ENCODE measurements around the gene HDAC4. TPM values are rescaled to one million over a fixed set of nuclear protein-coding genes. Genes with fewer than 3 reads are reported as not detected.

Gene HDAC4
- total and polyA plus RNA-seq, 2 of the 4 experiments (the other 2 are of a cell fraction) = 4.1 to 7.2 TPM

DNA sequence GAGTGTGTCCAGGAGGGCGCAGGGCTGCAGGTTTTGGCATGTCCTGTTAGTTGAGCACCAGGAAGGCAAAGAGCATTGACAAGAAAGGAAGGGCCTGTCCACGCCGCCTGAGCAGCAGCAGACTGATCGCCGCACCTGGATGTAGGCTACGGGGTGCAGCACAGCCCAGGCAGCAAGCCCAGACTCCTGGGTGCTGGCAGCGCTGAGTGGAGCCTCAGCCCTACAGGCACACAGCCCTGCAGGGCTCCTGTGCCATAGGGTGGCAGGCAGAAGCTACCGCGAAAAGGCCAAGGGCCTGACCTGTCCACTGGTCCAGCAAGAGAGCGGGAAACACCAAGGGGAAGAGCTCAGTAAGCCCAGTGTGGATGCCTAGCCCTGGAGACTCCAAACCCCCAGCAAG, 198.0 kb downstream of the HDAC4 start:
- Histone ChIP-seq H3K4me3 (ENCODE audit: insufficient read depth, low read depth, low read length) (no peak overlapping the region), H3K27me3 (ENCODE audit: control insufficient read depth, insufficient read depth, low read length) (no peaks in the 10 kb centered on the region), H4K20me1 (ENCODE audit: insufficient read depth, low read length) (peaks cover 5% of the 10 kb centered on the region), H3K9me3 (ENCODE audit: control insufficient read depth, insufficient read depth, low read length) (no peaks in the 10 kb centered on the region), H2BK5ac (ENCODE audit: low read depth, low read length, poor library complexity, severe bottlenecking) (no peak overlapping the region), H3K14ac (replicated peaks; ENCODE audit: low read depth, low read length) (no peak overlapping the region), H3K4ac (ENCODE audit: low read depth, low read length) (no peak overlapping the region), H3K9ac (ENCODE audit: low read depth, low read length) (no peak overlapping the region), H3K36me3 (ENCODE audit: control insufficient read depth, insufficient read depth, low read length) (peaks cover 6% of the 10 kb centered on the region; the same call in 1 of the 2 replicates), H3K79me1 (ENCODE audit: low read depth in 1 of 2, low read length in 2 of 2) (peaks cover 20 to 23% of the 10 kb centered on the region in 2 experiments), H2AK5ac (ENCODE audit: low read depth, low read length) (no peak overlapping the region), H2BK120ac (ENCODE audit: low read depth, low read length) (no peak overlapping the region), H3K4me1 (ENCODE audit: control insufficient read depth, insufficient read depth, low read length) (peaks cover 2% of the 10 kb centered on the region; the same call in 1 of the 2 replicates), H2AFZ (replicated peaks; ENCODE audit: low read length, poor library complexity) (no peak overlapping the region), H2AK9ac (replicated peaks; ENCODE audit: low read depth, low read length, poor library complexity) (no peak overlapping the region), H4K5ac (ENCODE audit: low read depth, low read length) (no peak overlapping the region), H2BK20ac (ENCODE audit: low read depth, low read length) (no peak overlapping the region), H3K56ac (ENCODE audit: extremely low read depth, insufficient read depth, low read length) (no peak overlapping the region), H4K8ac (ENCODE audit: low read depth in 2 of 2, low read length in 2 of 2) (no peak overlapping the region), H3K23ac (ENCODE audit: low read depth, low read length) (no peak overlapping the region), H3K18ac (ENCODE audit: low read depth, low read length) (no peak overlapping the region), H3K4me2 (ENCODE audit: low read depth, low read length) (no peak overlapping the region), H2BK15ac (ENCODE audit: low read depth, low read length) (no peak overlapping the region), H3K27ac (ENCODE audit: insufficient read depth, low read length) (no peak overlapping the region), H4K91ac (ENCODE audit: insufficient read depth, low read depth, low read length) (no peak overlapping the region), H3K9me1 (ENCODE audit: insufficient read depth, low read length) (no peaks in the 10 kb centered on the region; the same call in 1 of the 2 replicates)
- in situ Hi-C loops (cut with MboI; ENCODE audit: low sequenced_read_pairs) = no loop called here
- DNase-seq (no peak), ATAC-seq (ENCODE audit: low read depth) (no peak)
- ChIA-PET POLR2A (ENCODE audit: unreplicated experiment) (no interaction called here), CTCF (no interaction called here)
- intact Hi-C loops (cut with micrococcal nuclease) = no loop called here
- TF ChIP-seq, protein P1, sequence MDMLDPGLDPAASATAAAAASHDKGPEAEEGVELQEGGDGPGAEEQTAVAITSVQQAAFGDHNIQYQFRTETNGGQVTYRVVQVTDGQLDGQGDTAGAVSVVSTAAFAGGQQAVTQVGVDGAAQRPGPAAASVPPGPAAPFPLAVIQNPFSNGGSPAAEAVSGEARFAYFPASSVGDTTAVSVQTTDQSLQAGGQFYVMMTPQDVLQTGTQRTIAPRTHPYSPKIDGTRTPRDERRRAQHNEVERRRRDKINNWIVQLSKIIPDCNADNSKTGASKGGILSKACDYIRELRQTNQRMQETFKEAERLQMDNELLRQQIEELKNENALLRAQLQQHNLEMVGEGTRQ (IDR thresholded peaks at IDR 0.05; ENCODE audit: low read depth, low read length) = no peak
- TF ChIP-seq RFX5 (IDR thresholded peaks at IDR 0.05; ENCODE audit: low read depth, low read length) (no peak), MAFK (IDR thresholded peaks at IDR 0.05; ENCODE audit: low read depth, low read length) (no peak), SMC3 (IDR thresholded peaks at IDR 0.05; ENCODE audit: low read depth, low read length) (no peak), FOS (IDR thresholded peaks at IDR 0.05; ENCODE audit: low read depth, low read length) (no peak), RCOR1 (IDR thresholded peaks at IDR 0.05; ENCODE audit: insufficient replicate concordance, low read length) (no peak)
- TF ChIP-seq, protein P2, sequence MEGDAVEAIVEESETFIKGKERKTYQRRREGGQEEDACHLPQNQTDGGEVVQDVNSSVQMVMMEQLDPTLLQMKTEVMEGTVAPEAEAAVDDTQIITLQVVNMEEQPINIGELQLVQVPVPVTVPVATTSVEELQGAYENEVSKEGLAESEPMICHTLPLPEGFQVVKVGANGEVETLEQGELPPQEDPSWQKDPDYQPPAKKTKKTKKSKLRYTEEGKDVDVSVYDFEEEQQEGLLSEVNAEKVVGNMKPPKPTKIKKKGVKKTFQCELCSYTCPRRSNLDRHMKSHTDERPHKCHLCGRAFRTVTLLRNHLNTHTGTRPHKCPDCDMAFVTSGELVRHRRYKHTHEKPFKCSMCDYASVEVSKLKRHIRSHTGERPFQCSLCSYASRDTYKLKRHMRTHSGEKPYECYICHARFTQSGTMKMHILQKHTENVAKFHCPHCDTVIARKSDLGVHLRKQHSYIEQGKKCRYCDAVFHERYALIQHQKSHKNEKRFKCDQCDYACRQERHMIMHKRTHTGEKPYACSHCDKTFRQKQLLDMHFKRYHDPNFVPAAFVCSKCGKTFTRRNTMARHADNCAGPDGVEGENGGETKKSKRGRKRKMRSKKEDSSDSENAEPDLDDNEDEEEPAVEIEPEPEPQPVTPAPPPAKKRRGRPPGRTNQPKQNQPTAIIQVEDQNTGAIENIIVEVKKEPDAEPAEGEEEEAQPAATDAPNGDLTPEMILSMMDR (conservative IDR thresholded peaks at IDR 0.05; ENCODE audit: low read depth, low read length) = no peak
- dilution Hi-C loops (cut with HindIII; ENCODE audit: low sequenced_read_pairs, unreplicated experiment) = no loop called here
- BruUV-seq (replicated peaks) = no TSS peak
- WGBS, 2 experiments (ENCODE audit: extremely low coverage in 2 of 2, insufficient read length in 1 of 2) = 93% methylated on average over 5 of the region's 10 CpGs; no CpG with 5 or more reads in 1 of the 2 experiments

Data from IMR-90 (cell line).